BE2C (cell line): ENCODE measurements around the gene METTL24.

Experiments
- DNase-seq: peaks from one replicate; pipeline ENCODE4 v3.0.0-alpha.2; 2020
- H3K27me3 ChIP-seq: fragments of 250-450 bp; sonication (Bioruptor Pico); 2 replicates; pipeline ENCODE4 v1.5.1; 2020; ENCODE audit warnings: mild to moderate bottlenecking
- H3K36me3 ChIP-seq: fragments of 250-450 bp; sonication (Bioruptor Pico); 2 replicates; pipeline ENCODE4 v1.5.1; 2020; ENCODE audit warnings: mild to moderate bottlenecking
- H3K4me1 ChIP-seq: fragments of 250-450 bp; sonication (Bioruptor Pico); 2 replicates; pipeline ENCODE4 v1.5.1; 2020
- H3K4me3 ChIP-seq: 2 replicates; pipeline ENCODE4 v1.5.1; 2011; ENCODE audit warnings: low read depth, low read length
- H3K9me3 ChIP-seq: fragments of 250-450 bp; sonication (Bioruptor Pico); 2 replicates; pipeline ENCODE4 v1.5.1; 2020
- CTCF ChIP-seq: IDR thresholded peaks from 2 replicates; pipeline ENCODE4 v1.5.1; 2012; ENCODE audit warnings: mild to moderate bottlenecking, low read depth, low read length

The METTL24 gene

GRCh38 chr6:110320307-110320706 is 37.8 kb downstream of the METTL24 start:
- Histone ChIP-seq H3K4me3 (no peak overlapping the region), H3K9me3 (no peaks in the 10 kb centered on the region), H3K4me1 (peaks cover 3% of the 10 kb centered on the region), H3K27me3 (no peaks in the 10 kb centered on the region), H3K36me3 (no peaks in the 10 kb centered on the region)
- TF ChIP-seq CTCF, result no peak
- no peak for DNase-seq

- TF ChIP-seq CTCF, result no peak
- H3K4me3 ChIP-seq, result no peak overlapping the region
- DNase-seq, result no peak
Measured at GRCh38 chr6:110319843-110320242, 38.3 kb downstream of the METTL24 start.

GRCh38 chr6:110319381-110319780 is 38.8 kb downstream of the METTL24 start:
- H3K36me3 ChIP-seq, result no peaks in the 10 kb centered on the region
- H3K9me3 ChIP-seq, result no peaks in the 10 kb centered on the region
- TF ChIP-seq CTCF, result no peak
- no peak for DNase-seq
- H3K27me3 ChIP-seq, result no peaks in the 10 kb centered on the region
- H3K4me3 ChIP-seq, result no peak overlapping the region
- no peaks in the 10 kb centered on the region for H3K4me1 ChIP-seq

More at GRCh38 chr6:110319843-110320242, 38.3 kb downstream of the METTL24 start:
- no peaks in the 10 kb centered on the region for H3K36me3 ChIP-seq
- no peaks in the 10 kb centered on the region for H3K9me3 ChIP-seq
- H3K4me1 ChIP-seq, result no peaks in the 10 kb centered on the region
- no peaks in the 10 kb centered on the region for H3K27me3 ChIP-seq

- H3K9me3 ChIP-seq, result no peaks in the 10 kb centered on the region
- H3K27me3 ChIP-seq, result no peaks in the 10 kb centered on the region
- H3K36me3 ChIP-seq, result no peaks in the 10 kb centered on the region
- TF ChIP-seq CTCF, result no peak
- H3K4me3 ChIP-seq, result no peak overlapping the region
- H3K4me1 ChIP-seq, result no peaks in the 10 kb centered on the region
- no peak for DNase-seq
Measured at GRCh38 chr6:110318971-110319370, 39.2 kb downstream of the METTL24 start.

- H3K9me3 ChIP-seq, result no peaks in the 10 kb centered on the region
Measured at GRCh38 chr6:110317646-110318045, 40.5 kb downstream of the METTL24 start.

GRCh38 chr6:110317189-110317588 is 41.0 kb downstream of the METTL24 start:
- no peak for TF ChIP-seq CTCF
- no peak overlapping the region for H3K4me3 ChIP-seq
- DNase-seq, result no peak
- no peaks in the 10 kb centered on the region for H3K27me3 ChIP-seq
- H3K36me3 ChIP-seq, result no peaks in the 10 kb centered on the region
- no peaks in the 10 kb centered on the region for H3K9me3 ChIP-seq
- H3K4me1 ChIP-seq, result no peaks in the 10 kb centered on the region

More at GRCh38 chr6:110317646-110318045, 40.5 kb downstream of the METTL24 start:
- no peaks in the 10 kb centered on the region for H3K4me1 ChIP-seq
- H3K27me3 ChIP-seq, result no peaks in the 10 kb centered on the region
- TF ChIP-seq CTCF, result no peak
- no peaks in the 10 kb centered on the region for H3K36me3 ChIP-seq
- H3K4me3 ChIP-seq, result no peak overlapping the region
- no peak for DNase-seq
